HG03108 (cell line): ENCODE results near the gene MS4A15.
"Not testable (repeated sequence)": the region's sequence is repeated elsewhere in the genome, so short reads cannot be mapped to it uniquely, and the experiment has no call there.

Experiments used
- ATAC-seq: cut with Tn5 transposase; IDR thresholded peaks from one replicate; pipeline ENCODE4 v1.9.1; 2021; ENCODE audit warnings: moderate library complexity; ENCODE audit not compliant: unreplicated experiment

MS4A15 gene

DNA sequence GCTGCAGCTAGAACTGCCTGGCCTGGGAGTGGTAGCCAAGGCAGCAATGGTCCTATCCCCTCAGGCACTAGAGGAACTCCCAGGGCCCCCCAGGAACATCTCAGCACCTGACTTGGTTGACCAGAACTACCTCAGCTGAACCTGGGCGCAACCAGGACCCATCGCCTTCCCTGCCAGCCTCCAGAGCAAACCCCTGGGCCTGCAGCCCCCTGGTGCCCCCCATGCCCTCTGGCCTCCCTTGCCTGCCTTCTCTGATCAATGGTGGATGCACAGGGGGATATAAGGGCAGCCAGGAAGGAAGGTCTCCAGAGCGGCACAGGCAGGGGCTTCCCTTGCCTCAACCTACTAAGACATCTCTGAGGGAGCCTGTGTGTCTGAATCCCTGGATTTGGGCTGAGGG lies 42.0 kb downstream of the MS4A15 start:
- no peak for ATAC-seq

DNA sequence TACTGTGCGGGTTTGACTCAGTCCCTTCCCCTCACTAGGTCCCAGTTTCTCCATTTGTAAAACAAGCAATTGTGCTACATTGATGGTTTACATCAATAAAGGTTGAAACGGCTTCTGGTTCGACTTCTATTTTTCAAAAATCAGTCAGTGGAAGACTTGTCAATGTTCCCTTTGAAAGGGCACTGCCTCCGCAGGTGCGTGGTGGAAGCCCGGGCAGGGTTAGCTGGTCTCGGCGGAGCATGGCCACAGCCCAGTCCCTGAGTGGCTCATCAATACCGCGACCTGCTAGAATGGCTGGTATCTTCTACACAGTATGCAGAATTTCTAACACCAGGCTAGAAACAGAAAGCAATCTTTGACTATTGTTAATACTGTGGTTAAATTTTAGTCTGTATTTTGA lies 44.5 kb downstream of the MS4A15 start:
- ATAC-seq: no peak

DNA sequence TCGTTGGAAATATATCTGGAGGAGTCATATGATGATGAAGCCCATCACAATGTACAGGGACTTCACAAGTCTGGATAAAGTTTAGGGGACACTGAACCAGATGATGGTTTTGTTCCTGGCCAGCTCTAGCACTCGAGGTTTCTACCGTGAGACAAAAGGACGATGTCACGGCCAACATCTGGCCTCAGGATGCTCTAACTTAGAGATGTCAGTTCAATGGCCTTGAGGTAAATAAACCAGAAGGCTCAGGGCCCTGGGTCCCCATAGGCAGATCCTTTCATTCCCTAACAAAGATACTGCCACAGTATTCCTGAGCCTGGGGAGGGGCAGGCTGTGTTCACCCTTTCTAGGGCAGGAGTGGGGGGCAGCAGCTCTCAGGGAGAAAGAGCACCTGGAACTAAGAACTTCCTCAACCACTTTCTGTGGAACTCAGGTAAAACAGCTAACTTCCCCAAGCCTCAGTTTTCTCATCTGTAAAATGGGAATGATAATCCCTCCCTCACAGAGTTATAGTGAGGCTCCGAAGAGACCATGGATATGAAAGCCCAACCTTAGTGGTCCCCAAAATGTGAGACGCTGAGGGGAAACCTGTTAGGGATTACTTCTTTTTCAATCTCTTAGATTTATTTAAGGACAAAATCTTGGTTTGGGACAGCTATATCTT lies 46.7 kb downstream of the MS4A15 start:
- ATAC-seq: no peak

DNA sequence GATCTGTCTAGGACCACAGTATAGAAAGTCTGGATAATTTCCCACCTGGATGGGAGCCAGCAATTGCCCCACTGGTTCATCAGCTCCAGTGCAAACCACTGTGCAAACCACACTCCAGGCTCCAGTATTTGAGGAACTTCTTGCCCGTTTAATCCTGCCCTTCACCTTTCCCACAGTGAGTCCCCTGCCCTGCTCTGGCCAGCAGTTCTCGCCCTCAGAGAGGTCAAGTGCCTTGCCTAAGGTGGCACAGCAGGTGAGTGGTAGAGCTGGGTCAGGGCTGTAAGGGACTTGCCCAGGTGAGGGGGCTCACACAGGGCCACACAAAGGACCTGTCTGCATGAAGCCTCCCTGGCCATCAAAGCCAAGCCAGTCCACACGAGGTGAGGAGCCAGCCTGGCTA lies 52.6 kb downstream of the MS4A15 start:
- no peak for ATAC-seq

- ATAC-seq: no peak
Observed at GRCh38 chr11:60809691-60810090, 53.0 kb downstream of the MS4A15 start.

DNA sequence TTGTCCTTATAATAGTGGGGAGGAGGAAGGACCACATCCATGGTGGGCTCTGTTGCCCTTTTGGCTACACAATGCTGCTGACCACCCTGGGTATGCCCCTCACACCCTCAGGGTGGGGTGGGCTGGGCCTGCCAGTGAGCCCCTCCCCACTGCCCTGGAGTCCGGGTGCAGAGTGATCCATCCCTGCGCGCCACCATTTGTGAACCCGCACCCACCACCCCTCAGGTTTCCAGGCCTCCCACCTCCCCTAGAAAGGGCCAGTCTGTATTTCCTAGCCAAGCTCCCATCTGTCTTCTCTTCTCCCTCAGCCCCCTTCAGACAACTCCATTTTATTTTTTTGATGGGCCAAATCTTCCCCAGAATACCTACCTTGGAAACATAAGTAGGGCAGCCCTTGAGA lies 53.5 kb downstream of the MS4A15 start:
- ATAC-seq: no peak

DNA sequence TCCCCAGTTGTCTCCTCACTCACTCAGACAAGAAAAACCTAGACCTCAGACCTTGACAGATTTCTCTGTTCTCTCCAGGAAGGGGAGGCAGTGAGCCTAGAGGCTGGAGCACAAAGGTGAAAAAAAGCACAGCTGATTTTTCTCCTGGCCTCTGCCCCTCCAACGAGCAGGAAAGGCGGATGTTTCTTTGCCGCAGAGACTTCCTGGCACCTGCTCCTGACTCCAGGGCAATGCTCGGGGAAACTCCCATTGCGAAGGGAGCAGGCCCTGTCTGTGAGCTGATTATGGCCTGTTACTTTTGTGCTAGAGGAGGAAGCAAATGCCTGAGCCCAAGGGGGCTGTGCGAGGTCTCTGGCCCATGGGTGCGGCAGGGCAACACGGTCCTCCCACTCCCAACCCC lies 53.9 kb downstream of the MS4A15 start:
- no peak for ATAC-seq

DNA sequence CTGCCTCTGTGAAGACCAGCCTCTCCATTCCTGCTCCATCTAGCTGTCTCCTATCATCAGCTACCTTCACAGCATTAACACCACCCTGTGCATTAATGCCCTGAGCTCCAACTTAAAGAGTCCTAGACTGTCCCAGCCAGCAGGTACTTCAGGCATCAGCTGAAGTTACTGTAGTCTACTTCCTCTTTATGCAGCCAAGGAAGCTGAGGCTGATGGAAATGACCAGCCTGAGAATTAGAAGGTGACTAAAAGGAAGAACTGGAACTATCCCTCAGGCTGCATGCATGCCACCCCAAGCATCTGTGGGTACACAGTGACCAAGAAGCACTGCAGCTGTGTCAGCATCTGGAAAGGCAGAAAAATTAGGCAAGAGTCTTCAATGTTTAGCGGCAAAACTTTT lies 56.7 kb downstream of the MS4A15 start:
- ATAC-seq: no peak

GRCh38 chr11:60814112-60814511 lies 57.4 kb downstream of the MS4A15 start:
- ATAC-seq: no peak

DNA sequence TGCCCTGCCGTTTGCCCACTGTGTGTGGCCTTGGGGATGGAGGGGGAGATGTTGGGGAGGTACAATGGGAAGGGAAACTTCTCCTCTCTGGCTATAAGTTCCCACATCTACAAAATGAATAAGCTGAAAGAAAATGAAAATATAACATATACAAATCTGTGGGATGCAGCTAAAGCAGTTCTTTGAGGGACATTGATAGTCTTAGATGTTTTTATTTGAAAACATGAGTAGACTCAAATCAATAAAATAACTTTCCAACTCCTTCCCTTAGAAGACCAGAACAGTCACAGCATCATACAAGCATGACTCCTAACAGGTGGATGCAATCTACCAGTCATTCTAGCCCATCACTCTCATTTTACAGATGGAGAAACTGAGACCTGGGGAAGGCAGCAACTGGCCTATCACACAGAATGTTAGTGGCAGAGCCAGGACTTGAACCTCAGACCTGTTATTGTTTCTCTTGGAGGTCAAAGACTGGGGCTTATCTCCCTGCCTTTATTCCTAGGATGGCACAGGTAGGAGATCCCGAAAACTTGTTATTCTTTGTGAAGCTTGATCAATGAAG lies 60.0 kb downstream of the MS4A15 start:
- no peak for ATAC-seq

- no peak for ATAC-seq
Observed at GRCh38 chr11:60818057-60818456, 61.4 kb downstream of the MS4A15 start.

DNA sequence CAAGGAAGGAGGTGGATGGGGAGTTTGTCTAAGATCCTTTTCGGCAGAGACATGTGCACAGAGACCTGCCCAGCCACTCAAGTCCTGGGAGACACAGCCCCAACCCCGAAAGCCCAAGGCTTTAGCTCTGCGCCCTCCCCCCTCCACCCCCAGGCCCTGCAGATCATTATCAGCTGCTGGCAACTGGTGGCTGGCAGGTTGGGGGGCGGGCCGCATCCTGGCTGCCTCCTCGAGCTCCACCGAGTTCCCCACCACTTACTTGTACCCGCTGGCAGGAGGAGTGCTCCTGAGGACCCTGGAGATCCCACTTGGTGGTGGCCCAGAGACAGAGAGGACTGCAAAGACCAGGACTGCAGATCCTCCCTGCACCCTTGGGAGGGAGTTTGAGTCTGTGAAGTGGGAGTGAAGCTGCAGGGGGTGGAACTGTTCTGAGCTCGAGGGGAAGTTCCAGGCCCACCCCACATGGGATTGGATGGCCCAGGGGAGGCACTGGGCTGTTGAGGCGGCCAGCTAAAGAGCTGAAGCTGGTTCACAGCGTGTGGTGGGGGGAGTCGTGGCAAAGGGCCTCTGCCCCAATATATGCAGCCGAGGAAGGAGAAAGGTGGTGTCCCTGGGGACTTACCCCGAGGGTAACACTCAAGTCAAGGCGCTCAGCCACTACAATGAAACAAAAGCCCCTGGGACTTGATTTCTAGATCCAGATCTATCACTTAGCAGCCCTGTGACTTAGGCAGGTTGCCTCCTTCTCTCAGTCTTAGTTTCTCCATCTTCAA lies 65.3 kb downstream of the MS4A15 start:
- ATAC-seq: no peak

DNA sequence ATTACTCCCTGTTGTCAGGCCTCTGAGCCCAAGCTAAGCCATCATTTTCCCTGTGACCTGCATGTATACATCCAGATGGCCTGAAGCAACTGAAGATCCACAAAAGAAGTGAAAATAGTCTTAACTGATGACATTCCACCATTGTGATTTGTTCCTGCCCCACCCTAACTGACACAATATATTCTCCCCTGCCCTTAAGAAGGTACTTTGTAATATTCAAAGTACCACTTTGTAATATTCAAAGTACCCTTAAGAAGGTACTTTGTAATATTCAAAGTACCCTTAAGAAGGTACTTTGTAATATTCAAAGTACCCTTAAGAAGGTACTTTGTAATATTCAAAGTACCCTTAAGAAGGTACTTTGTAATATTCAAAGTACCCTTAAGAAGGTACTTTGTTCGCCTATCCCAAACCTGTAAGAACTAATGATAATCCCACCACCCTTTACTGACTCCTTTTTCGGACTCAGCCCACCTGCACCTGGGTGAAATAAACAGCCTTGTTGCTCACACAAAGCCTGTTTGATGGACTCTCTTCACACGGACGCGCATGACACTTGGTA lies 67.2 kb downstream of the MS4A15 start:
- ATAC-seq: not testable (repeated sequence)

GRCh38 chr11:60825118-60825517 lies 68.5 kb downstream of the MS4A15 start:
- ATAC-seq: no peak

DNA sequence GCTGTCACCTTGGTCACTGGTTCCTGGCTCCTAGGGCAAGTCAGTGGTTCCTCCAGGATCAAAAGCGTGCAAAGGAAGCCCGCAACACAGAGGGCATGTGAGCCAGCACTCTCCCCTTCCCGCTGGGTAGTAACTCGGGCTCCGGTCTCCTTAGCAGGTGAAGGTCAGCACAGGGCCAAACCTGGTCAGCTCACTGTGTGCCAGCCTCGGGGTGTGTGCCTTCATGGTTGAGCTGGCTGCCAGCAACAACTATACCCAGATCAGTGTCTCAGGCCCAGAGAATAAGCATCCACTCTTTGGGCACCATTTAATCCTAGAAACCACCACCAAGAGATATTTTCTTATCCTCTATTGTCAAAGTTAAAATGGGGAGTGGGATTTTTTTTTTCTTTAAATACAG lies 69.1 kb downstream of the MS4A15 start:
- no peak for ATAC-seq
